Renal cortex interstitium (tissue), 11 donors: ENCODE data around the gene NPTN. TPM values are rescaled to one million over a fixed set of nuclear protein-coding genes. Genes with fewer than 3 reads are reported as not detected.
"Not testable (repeated sequence)": the region's sequence is repeated elsewhere in the genome, so short reads cannot be mapped to it uniquely, and the experiment has no call there.

Source experiments
- DNase-seq, 11 donors: peaks; one replicate each; pipeline ENCODE4 v3.0.0-alpha.2; 2013; ENCODE audit warnings: low read depth in 9 of 11, low spot score in 4 of 11; ENCODE audit errors: extremely low read depth in 1 of 11
- polyA plus RNA-seq, 3 donors: library from polyadenylated mRNA; unstranded; fragments of 120-200 nt; gene quantifications; one replicate each; pipeline ENCODE4 v1.2.1, GENCODE V29; 2013; ENCODE audit not compliant: insufficient read length in 3 of 3

Gene NPTN
- polyA plus RNA-seq, 3 donors = 179 to 182 (median 182) TPM

DNA sequence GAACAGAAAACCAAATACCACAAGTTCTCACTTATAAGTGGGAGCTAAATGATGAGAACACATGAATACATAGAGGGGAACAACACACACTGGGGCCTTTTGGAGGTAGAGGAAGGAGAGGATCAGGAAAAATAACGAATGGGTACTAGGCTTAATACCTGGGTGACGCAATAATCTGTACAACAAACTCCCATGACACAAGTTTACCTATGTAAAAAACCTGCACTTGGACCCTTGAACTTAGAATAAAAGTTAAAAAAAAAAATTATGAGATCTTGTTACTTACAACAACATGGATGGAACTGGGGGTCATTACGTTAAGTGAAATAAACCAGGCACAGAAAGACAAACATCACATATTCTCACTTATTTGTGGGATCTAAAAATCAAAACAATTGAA lies 84.3 kb downstream of the NPTN start:
- DNase-seq = not testable (repeated sequence)

DNA sequence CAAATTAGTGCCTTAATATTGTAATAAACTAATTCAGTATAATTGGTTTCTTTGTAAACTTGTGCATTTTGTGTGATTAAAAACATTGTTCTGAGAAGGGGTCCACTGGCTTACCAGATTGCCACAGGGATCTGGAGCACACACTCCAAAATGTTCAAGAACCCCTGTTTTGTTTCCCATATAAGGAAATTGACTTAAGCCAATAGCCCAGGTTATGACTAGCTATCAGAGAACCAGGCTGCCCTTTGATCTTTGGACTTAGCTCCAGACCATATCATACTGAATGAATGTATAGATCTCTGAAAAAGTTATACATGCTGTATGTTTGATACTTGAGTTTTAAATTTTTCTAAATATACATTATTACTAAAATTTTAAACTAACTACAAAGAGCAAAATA lies 91.7 kb downstream of the NPTN start:
- no peak for DNase-seq

DNA sequence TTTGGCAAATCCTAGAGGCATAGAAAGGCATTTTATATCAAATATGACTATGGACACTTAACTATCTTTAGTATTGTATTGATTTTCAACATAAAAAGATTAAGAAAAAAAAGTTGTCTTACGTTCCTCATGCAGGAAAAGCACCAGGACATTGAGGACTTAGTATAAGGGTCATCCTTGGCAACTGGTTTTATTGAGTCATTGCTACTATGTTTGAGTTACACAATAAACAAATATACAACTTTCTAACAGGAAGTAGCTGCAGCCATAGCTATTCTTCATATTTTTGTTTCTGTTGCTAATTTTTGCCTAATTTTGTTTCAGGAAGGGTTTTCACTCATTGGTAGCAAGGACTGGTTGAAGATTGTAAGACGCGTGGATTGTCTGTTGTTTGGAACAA lies 93.0 kb downstream of the NPTN start:
- no peak for DNase-seq

DNA sequence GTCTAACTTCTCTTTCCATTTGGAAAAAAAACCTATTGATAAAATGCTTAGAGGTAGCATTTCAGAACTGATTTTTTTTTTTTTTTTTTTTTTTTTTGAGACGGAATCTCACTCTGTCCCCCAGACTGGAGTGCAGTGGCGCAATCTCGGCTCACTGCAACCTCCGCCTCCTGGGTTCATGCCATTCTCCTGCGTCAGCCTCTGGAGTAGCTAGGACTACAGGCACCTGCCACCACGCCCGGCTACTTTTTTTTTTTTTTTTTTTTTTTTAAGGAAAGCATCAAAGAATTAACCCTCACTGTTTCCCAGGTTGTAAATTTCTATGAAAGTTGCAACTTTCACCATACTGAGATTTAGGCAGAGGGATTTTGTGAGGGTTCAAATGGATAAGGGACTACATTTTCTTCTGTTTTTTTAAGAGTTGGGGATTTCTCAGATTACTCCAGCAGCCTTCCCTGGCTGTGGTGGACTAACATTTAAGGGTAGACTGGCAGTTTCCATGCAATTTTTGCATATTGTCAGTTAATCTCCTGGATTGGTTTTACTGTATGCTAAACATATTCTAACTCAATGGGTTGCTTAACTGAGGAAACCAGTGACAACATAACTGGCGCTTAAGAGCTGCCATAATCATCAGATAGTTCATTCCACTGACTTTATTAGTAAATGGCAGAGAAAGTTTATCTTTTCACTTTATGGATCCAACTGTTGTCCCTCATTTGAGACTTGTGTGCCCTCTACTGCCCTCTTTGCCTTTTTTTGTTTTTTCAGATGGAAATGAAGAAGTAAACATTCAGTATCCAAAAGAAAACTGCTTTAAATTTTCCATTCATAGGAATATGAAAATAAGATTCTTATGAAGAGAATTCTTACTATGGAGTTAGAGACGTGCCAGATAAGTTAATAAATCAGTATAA lies 93.7 kb downstream of the NPTN start:
- no peak for DNase-seq

DNA sequence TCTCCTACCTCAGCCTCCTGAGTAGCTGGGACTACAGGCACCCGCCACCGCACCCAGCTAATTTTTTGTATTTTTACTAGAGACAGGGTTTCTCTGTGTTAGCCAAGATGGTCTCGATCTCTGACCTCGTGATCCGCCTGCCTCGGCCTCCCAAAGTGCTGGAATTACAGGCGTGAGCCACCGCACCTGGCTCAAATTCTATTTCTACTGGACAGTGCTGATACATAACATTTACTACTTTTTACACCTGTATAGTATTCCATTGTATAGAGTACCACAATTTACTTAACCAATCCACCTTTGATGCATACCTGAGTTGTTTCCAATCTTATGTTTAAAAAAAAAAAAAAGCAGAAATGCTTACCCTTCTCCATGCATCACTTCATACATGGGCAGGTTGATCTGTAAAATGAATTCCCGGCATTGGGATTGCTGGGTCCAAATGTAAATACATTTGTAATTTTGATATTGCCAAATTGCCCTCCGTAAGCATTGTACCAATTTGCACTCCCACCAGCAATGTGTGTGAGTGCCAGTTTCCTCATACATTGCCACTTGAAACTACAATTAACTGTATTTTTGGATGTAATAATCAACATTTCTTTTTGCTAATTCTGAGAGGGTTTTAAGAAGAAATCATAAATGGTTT lies 94.5 kb downstream of the NPTN start:
- DNase-seq = no peak

DNA sequence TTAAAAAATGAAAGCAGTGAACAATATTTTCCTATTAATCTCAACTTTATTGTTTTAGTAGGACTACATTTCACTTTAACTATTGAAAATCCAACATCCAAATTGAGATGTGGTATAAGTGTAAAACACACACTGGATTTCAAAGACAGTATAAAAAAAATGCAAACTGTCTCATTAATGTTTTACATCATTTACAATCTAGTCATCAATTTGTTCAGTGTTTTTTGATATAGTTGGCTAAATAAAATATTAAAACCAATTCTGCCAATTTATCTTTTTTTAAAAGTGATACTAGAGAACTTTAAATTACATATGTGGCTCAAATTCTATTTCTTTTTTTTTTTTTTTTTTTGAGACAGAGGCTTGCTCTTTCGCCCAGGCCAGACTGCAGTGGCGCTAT lies 95.1 kb downstream of the NPTN start:
- no peak for DNase-seq

DNA sequence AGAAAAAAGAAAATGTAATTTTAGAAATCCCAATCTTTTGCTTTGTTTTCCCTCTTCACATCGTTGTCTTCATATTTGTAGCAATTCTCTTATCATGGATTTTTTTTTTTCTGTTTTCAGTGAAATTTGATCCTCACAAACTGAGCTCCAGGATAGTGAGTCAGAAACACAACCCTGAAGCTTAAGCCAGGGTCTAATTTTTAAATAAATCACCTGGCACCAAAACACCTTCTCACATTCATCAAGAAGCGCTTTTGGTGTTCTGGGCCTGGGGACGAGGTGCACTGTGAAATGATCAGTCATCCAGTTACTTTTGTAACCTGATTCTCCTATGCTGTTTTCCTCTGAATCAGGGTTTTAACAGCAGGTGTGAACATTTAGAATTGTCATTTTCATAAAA lies 102.5 kb downstream of the NPTN start:
- DNase-seq = no peak

DNA sequence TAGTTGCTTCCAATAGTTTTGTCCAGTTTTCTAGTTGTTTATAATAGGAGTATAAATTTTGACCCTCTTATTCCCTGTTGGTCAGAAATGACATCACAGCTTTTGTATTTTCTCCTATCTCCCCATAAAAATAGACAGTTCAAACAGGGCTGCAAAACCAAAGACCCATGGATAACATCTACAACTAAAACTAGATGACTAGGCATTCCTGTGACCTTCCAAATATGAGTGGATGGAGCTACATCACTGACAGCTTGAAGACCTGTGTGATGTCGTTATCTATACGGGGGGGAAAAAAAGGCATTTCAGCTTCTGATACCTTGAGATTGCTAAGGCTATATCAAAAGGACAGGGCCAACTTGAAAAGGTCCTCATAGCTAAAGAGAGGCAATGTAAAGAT lies 105.6 kb downstream of the NPTN start:
- no peak for DNase-seq

DNA sequence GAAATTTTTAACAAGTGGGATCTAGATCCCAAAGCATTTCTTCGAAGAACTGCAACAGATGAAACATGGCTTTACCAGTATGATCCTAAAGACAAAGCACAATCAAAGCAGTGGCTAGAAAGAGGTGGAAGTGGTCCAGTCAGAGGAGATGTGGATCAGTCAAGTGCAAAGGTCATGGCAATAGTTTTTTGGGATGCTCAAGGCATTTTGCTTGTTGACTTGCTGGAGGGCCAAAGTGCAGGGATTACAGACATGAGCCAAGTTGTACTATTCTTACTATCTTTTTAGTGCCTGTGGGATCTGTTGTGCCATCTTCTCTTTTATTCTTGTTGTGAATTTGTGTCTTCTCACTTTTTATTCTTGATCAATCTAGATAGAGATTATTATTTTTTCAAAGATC lies 108.3 kb downstream of the NPTN start:
- no peak for DNase-seq

DNA sequence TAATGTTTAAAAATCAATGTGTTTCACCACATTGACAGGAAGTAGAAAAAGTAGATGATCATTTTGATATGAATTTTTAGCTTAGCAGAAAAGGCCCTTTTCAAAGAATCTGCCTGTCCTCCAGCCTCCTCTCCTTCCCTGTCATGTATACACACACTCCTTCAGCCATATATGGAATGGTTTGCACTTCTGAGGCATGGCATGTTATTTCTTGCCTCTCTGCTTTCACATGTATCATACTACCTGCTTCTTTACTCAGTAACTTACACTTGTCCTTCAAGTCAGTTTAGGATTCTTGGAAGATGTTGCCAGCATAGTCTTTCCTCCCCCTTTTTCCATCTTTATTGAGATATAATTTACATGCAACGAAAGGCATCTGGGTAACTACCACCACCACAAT lies 111.2 kb downstream of the NPTN start:
- DNase-seq = no peak

DNA sequence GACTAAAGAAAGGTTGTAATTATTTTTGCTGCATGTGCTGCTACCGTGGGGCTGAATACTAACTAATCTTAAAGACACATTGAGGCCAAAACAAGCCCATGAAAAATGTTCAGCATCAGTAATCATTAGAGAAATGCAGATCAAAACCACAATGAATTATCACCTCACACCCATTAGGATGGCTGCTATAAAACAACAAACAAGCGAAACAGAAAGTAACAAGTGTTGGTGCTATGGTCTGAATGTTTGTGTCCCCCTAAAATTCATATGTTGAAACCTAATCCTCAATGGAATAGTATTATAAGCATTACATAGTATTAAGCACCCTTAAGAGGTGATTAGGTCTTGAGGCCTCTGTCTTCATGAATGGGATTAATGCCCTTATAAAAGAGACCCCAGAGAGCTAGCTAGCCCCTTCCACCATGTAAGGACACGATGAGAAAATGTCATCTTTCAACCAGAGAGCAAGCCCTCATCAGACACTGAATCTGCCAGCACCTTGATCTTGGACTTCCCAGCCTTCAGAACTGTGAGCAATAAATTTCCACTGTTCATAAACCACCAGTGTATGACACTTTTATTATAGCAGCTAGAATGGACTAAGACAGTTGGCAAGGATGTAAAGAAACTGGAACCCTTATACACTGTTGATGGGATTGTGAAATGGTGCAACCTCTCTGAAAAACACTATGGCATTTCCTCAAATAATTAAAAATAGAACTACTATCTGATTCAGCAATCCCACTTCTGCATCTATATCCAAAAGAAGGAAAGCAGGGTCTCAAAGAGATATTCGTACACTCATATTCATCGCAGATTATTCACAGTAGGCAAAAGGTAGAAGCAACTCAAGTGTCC lies 114.1 kb downstream of the NPTN start:
- DNase-seq = no peak

DNA sequence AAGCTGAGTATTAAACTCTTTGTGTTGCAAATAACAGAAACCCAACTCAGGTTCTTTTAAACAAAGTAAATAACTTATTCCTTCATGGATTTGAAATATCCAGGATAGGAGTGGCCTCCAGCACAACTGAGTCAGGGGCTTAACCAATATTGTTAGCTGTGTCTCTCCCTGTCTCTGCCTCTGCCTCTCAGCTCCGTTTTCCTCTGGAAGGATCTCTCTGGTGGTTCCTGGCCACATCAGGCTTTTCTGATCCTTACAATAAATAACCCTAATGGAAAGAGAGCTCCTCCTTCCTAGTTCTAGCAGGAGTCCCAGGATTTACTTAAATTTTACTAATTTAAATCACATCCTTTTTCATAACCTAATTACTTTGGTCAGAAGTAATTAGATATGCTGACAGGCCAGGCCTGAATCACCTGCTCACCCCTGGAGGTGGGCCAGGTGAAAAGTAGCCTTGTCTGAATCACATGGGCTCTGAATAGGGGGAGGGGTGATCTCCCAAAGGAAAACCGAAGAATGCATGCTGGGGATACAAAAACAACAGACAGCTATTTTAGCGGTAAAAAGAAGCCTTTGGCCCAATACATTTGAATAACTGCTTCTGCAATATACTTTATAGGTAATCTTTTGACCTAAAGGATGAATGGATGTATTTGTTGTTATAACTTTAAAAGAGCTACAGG lies 114.9 kb downstream of the NPTN start:
- no peak for DNase-seq

DNA sequence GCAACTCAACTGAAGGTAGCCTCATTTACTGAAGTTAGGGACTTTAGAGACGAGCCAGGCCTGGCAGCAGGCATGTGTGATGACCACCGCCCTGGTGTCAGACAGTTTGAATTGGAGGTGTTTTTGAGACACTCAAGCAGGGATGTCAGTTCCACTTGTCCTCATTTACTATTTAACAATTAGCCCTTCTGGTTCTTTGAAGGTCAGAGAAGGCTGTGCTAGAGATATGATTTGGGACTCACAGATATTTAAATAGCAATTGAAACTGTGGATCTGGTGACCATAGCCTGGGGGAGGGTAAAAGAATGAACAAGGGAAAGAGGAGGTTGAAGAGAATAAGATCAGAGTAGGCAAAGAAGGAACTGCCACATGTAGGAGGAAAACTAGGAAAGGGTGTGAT lies 115.6 kb downstream of the NPTN start:
- no peak for DNase-seq

DNA sequence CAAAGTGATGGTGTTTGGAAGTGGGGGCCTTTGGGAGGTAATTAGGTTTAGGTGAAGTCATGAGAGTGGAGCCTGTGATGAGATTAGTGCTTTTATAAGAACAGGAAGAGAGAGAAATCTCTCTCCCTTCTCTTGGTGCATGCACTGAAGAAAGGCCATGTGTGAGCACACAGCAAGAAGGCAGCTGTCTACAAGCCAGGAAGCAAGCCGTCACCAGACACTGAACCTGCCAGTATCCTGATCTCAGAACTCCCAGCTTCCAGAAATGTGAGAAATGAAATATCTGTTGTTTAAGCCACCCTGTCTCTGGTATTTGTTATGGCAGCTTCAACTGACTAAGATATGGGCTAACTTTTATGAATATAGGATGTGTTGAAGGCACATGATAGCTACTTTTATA lies 117.7 kb downstream of the NPTN start:
- DNase-seq = no peak

Other genes with a start within 250 kb of the NPTN start
- gene REC114, start 190.2 kb downstream of the NPTN start, polyA plus RNA-seq = under 1 TPM in 1 of 3 donors, not detected in 2; 0.30 TPM
- gene CD276, start 51.0 kb upstream of the NPTN start, polyA plus RNA-seq = 100 to 1,000 TPM; 149 to 194 (median 164) TPM
- gene INSYN1, start 120.0 kb upstream of the NPTN start, polyA plus RNA-seq = 10 to 100 TPM; 11.1 to 26.2 (median 22.8) TPM
- not detected for gene TBC1D21, start 240.2 kb upstream of the NPTN start, polyA plus RNA-seq